Right renal pelvis (tissue), 4 donors: ENCODE data around the gene CCDC183. TPM values are rescaled to one million over a fixed set of nuclear protein-coding genes. Genes with fewer than 3 reads are reported as not detected.
"Not testable (repeated sequence)": the region's sequence is repeated elsewhere in the genome, so short reads cannot be mapped to it uniquely, and the experiment has no call there.

Experiments
- DNase-seq, 4 donors: peaks; one replicate each; pipeline ENCODE4 v3.0.0-alpha.2; 2013; ENCODE audit warnings: low read depth in 4 of 4, low spot score in 3 of 4, missing footprints in 1 of 4
- polyA plus RNA-seq, 4 donors: library from polyadenylated mRNA; unstranded; fragments of 120-200 nt; gene quantifications; one replicate each; pipeline ENCODE4 v1.2.1, GENCODE V29; 2013; ENCODE audit not compliant: insufficient read length in 4 of 4

Gene CCDC183
- 1 to 10 TPM; 4.8 to 6.2 (median 5.2) TPM for polyA plus RNA-seq

DNA sequence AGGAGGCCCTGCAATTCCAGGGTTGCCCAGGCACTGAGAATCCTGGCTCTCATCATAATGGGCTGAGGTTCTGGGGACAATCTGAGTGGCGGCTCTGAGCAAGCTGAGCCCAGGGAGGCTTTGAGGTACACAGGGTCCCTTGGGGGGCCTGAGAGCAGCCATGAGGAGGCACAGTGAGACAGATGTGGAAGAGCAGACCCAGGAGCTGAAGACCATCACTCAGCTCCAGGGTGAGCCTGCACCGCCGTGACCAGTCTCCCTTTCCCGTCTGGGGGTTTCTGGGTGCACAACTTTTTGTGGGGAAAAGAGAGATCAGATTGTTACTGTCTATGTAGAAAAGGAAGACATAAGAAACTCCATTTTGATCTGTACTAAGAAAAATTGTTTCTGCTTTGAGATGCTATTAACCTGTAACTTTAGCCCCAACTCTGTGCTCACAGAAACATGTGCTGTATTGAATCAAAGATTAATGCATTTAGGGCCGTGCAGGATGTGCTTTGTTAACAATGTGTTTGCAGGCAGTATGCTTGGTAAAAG is at the start of gene CCDC183:
Gene CCDC183, plus strand, starts transcription at position 101 of the 537 bp plus-strand sequence. Its CDS starts 60 bp downstream, at position 161.
- no peak for DNase-seq

DNA sequence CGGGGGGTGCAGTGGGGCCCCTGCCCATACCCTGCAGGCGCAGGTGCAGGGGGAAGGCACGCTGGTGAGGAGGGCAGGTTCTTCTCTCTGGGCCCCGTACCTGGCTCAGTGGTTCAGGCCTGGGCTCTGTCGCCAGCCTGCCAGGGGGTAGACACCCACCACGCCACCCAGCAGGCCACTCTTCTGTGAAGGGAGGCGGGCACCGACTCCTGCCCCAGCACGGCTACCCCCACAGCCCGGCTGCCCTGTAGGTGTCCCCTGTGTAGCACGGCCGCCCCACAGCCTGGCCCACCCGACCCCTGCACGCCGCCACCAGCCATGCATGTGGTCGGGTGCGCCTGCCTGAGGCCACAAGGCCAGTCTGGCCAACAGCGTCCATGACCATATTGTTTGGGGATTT is 49.5 kb upstream of the CCDC183 start:
- no peak for DNase-seq

DNA sequence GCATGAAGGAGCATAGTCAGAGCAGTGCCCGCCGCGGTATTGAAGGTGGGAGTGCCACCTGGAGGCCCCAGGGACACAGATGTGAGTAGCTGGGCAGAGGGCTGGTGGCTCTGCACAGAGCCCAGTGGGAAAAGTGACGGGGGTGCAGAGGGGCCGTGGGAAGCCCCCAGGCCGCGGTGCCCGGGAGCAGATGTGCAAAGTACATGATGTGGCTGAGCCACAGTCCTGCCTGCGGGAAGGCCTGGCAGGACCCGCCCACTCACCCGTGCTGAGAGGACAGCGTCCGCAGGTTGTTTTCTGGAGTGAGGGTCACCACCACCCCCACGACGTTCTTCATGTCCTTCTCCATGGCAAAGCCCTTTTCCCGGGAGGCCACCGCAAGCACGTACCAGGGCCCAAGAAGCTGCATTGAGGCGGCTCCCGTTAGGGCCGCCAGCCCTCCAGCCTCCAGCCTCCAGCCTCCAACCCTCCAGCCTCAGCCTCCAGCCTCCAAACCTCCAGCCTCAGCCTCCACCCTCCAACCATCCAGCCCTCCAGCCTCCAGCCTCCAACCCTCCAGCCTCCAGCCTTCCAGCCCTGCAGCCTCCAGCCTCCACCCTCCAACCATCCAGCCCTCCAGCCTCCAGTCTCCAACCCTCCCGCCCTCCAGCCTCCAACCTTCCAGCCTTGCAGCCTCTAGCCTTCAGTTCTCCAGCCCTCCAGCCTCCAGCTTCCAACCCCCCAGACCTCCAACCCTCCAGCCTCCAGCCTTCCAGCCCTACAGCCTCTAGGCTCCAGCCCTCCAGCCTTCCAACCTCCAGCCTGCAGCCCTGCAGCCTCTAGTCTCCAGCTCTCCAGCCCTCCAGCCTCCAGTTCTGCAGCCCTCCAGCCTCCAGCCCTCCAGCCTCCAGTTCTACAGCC is 48.7 kb upstream of the CCDC183 start:
- no peak for DNase-seq

GRCh38 chr9:136748201-136748600 is 47.9 kb upstream of the CCDC183 start, which contains the start of gene LCN6:
TSS of gene LCN6 (minus strand) at chr9:136748525. CDS start at chr9:136748483, 42 bp downstream.
- no peak for DNase-seq

GRCh38 chr9:136748666-136749611 is 47.2 kb upstream of the CCDC183 start:
- no peak for DNase-seq

DNA sequence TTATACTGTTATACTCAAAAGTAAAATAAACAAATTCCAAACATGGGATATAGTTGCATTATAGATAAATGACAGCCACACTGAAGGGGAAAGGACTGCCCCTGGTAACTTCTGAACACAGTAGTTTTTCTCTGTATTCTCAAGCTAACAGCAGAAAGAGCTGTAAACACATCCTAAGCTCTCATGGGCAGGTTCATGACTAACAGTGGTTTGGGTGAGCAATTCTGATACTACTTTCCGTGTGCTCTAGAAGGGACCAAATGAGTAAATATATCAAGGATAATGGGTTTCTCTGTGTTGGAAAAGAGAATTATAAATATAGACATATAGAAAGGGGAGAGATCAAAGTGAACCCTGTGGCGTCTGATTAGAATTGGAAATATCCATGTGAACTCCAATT is 45.6 kb upstream of the CCDC183 start:
- DNase-seq, result no peak

- no peak for DNase-seq
Observed at GRCh38 chr9:136751244-136751643, 44.9 kb upstream of the CCDC183 start.

GRCh38 chr9:136751814-136752213 is 44.3 kb upstream of the CCDC183 start:
- DNase-seq, result no peak

GRCh38 chr9:136753371-136754058 is 42.6 kb upstream of the CCDC183 start:
- no peak for DNase-seq

DNA sequence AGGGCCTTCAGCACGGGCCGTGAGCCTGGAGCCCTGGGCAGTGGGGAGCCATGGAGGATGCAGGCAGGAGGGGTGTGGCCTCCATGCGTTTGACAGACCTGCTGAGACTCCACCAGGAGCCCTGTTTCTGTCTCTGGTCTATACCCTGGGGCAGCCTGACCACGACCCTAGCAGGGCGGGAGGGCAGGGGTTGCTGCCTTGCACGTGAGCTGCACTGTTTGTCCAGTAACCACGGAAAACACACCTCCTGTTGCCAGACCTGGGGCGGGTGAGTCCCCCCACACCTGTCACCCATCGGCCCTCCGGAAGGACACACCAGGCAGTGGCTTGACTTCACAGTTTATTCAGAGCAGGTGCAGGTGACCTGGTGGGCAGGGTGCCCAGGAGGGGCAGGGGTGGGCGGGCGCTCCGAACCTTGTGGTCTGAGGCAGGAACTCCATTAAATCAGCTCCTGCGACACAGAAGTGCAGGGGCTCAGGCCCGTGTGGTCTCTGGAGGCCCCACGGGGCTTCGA is 42.0 kb upstream of the CCDC183 start:
- no peak for DNase-seq

GRCh38 chr9:136754626-136755301 is 41.4 kb upstream of the CCDC183 start:
- no peak for DNase-seq

DNA sequence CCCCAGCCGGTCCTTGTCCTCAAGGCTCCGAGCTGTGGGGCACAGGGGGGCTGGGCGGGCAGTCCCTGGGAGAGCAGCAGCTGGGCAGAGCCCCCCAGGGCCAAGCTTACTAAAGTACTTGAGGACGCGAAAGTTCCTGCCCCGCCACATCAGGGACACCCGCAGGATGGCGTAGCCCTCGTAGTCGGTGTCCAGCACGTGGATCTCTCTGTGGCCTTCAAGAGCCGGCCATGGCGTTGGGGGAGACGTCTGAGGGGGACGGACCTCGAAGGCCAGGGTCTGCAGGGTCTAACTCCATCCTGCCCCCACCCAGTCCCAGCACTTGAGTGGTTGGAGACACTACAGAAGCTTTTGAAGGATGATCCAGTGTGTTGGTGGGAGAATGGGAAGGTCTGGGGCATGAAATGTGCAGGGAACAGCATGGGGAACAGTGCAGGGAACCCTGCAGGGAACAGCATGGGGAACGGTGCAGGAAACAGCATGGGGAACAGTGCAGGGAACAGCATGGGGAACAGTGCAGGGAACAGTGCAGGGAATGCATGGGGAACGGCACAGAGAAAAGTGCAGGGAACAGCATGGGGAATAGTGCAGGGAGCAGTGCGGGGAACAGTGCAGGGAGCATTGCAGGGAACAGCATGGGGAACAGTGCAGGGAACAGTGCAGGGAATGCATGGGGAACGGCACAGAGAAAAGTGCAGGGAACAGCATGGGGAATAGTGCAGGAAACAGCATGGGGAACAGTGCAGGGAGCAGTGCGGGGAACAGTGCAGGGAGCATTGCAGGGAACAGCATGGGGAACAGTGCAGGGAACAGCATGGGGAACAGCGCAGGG is 40.6 kb upstream of the CCDC183 start:
- DNase-seq, result not testable (repeated sequence)

- DNase-seq, result no peak
Observed at GRCh38 chr9:136756134-136756438, 40.1 kb upstream of the CCDC183 start.

- no peak for DNase-seq
Observed at GRCh38 chr9:136756836-136757235, 39.3 kb upstream of the CCDC183 start.

GRCh38 chr9:136757328-136757727 is 38.8 kb upstream of the CCDC183 start:
- no peak for DNase-seq

DNA sequence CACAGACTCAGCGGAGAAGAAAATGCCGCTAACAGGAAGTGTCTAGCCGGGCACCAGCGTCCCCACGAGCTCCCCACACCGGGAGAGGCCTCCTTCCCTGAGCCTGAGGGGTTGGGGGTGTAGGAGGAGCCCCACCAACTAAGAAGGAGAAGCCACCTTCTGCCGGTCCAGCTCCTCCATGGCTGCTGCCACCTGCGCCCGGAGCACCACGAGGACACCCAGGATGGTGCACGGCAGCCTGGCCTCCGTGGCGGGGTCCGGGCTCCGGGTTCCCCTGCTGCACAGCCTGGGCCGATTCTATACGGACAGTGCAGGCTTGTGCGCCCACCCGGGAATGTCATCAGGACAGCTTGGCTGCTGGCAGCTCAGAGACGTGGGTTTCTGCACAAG is 38.4 kb upstream of the CCDC183 start:
- DNase-seq, result no peak

DNA sequence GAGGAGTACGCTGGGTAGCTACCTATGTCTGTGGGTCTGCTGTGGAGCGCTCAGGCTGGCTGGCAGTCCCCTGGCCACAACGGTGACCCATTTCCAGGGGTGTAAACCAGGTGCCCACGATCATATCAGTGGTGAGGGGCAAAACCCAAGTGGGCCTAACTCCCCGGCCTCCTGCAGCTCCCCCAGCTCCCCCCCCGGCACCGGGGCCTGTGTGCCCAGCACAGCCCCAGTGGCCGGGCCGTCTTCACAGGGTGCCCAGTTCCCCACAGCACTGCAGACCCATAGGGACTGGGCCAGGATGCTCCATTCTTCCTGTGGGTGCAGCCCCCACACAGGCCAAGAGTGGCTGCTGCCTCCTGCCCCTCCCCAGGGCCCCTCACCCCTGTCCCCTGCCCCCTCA is 37.1 kb upstream of the CCDC183 start:
- DNase-seq, result no peak

DNA sequence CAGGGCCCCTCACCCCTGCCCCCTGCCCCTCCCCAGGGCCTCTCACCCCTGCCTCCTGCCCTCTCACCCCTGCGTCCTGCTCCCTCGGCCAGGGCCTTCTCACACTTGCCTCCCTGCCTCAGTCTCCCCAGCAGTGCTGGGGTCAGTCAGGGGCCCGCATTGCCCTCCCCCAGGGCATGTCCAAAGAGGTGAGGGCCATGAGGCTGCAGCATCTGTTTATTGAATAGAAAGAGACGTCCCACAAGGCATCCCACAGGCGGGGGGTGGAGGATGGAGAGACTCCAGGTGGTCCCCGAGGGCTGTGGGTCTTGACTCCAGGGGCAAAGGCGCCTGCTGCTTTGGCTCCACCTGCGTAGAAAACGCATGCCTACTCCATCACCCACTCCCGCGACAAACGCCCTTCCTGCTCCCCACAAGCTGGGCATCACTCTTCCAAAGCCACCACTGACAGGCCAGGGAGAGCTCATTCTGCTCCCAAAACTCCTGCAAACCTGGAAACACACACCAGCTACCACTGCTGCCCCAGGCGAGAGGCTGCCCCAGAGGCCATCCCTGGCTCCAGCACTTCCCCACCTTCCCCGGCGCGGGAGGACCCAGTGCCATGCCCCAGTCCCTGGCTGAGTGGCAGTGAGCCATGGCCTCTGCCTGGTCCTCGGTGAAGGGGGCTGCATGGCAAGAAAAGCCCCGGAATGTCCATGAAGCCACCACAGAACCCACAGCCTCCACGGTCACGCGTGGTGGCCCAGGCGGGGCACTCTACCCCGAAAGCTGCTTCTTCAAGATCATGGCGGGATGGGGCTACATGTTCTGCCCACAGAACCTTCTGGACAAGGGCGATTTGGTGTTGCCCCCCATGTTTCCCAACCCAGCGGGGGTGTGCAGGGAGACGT is 36.5 kb upstream of the CCDC183 start:
- no peak for DNase-seq
